Stomach (tissue), 9 donors: ENCODE data around the gene HINFP. TPM values are rescaled to one million over a fixed set of nuclear protein-coding genes. Genes with fewer than 3 reads are reported as not detected.

Experiments used
- DNase-seq, 2 donors: peaks; one replicate each; pipeline versions ENCODE4 v3.0.0 to v3.0.0-alpha.2; 2013 to 2019
- H3K27ac ChIP-seq, 5 donors: fragments of 200-600 bp in 4 of 5; sonication (generic) in 4 of 5; one replicate each; pipeline ENCODE4 v1.5.1; 2013 to 2019; ENCODE audit warnings: mild to moderate bottlenecking in 1 of 5, moderate library complexity in 1 of 5
- H3K27me3 ChIP-seq, 3 donors: fragments of 200-600 bp; sonication (generic); one replicate each; pipeline ENCODE4 v1.5.1; 2017 to 2019; ENCODE audit warnings: mixed run types in 1 of 3
- H3K36me3 ChIP-seq, 4 donors: fragments of 200-600 bp; sonication (generic); 1 replicate in 3 of 4; 2 replicates in 1 of 4; pipeline ENCODE4 v1.5.1; 2016 to 2019
- H3K4me1 ChIP-seq, 4 donors: fragments of 200-600 bp; sonication (generic); one replicate each; pipeline ENCODE4 v1.5.1; 2016 to 2019
- H3K4me3 ChIP-seq, 4 donors: fragments of 200-600 bp; sonication (generic) in 3 of 4; one replicate each; pipeline ENCODE4 v1.5.1; 2016 to 2019; ENCODE audit warnings: mild to moderate bottlenecking in 1 of 4
- H3K9me3 ChIP-seq, 4 donors: fragments of 200-600 bp; sonication (generic); one replicate each; pipeline ENCODE4 v1.5.1; 2016 to 2019
- CTCF ChIP-seq, 7 experiments: fragments of 450-650 bp in 4 of 7; fragments of 200-600 bp in 3 of 7; sonication (generic) in 3 of 7; IDR thresholded peaks; one replicate each; pipeline ENCODE4 v1.5.1; 2016 to 2019; ENCODE audit warnings: antibody characterized with exemption in 7 of 7, control low read depth in 2 of 7, mild to moderate bottlenecking in 1 of 7
- EP300 ChIP-seq: sonication (generic); formaldehyde crosslinking; IDR thresholded peaks from one replicate; pipeline ENCODE4 v1.6.1; 2017; ENCODE audit warnings: antibody characterized with exemption
- POLR2A ChIP-seq, 4 donors: fragments of 450-650 bp; IDR thresholded peaks; one replicate each; pipeline ENCODE4 v1.6.1; 2016; ENCODE audit warnings: antibody characterized with exemption in 4 of 4, control low read depth in 2 of 4, mild to moderate bottlenecking in 1 of 4, moderate library complexity in 1 of 4
- POLR2AphosphoS5 ChIP-seq, 3 donors: sonication (generic); formaldehyde crosslinking; IDR thresholded peaks; one replicate each; pipeline ENCODE4 v1.6.1; 2016; ENCODE audit warnings: antibody characterized with exemption in 3 of 3
- WGBS, 5 donors: extraction: QIAGEN DNeasy Blood & Tissue Kit in 3 of 5; methylation state at CpG; one replicate each; pipeline versions ENCODE4 v1.1.5 to v1.1.7; 2013 to 2018; 5-methylcytosine and 5-hydroxymethylcytosine counted together
- intact Hi-C: fragments of 100-400 bp; cut with DNase I; formaldehyde crosslinking; loops from one replicate; pipeline ENCODE4 v1.15.1; 2023; ENCODE audit warnings: low total_unique reads
- polyA plus RNA-seq, 3 donors: library from polyadenylated mRNA; stranded (reverse); fragments of 200-250 nt; gene quantifications; one replicate each; pipeline ENCODE4 v1.2.3, GENCODE V29; 2013
- total RNA-seq, 5 donors: library from RNA; depleted of rRNA; stranded (reverse); fragments of >200 nt; gene quantifications; one replicate each; pipeline versions ENCODE4 v1.1.0 to v1.2.3, GENCODE V29; 2014 to 2016
- donor health status: healthy with polysubstance abuse.
- donor health status: Bipolar disorder and iron deficiency.
- donor health status: healthy.

The HINFP gene
- total and polyA plus RNA-seq, 8 donors, result 9.2 to 80.8 (median 27.5) TPM

GRCh38 chr11:119154178-119154577 lies 32.8 kb downstream of the HINFP start:
- no peaks in the 10 kb centered on the region for H3K36me3 ChIP-seq
- H3K9me3 ChIP-seq, result no peaks in the 10 kb centered on the region
- no peak overlapping the region for H3K4me3 ChIP-seq
- peaks cover 0 to 26% (median 9%) of the 10 kb centered on the region in 3 donors for H3K27me3 ChIP-seq
- 82 to 92% (median 91%) methylated on average over 4 to 6 of the region's 6 CpGs for WGBS, 5 donors
- peaks cover 6 to 16% (median 11%) of the 10 kb centered on the region in 4 donors for H3K4me1 ChIP-seq
- TF ChIP-seq POLR2AphosphoS5 (IDR thresholded peaks at IDR 0.05) (no peak), POLR2A (IDR thresholded peaks at IDR 0.05) (no peak), EP300 (no peak), CTCF (IDR thresholded peaks at IDR 0.05) (no peak)
- DNase-seq, result no peak
- no peak overlapping the region for H3K27ac ChIP-seq
- intact Hi-C loops, result no loop called here

- Histone ChIP-seq H3K4me3 (no peak overlapping the region), H3K9me3 (no peaks in the 10 kb centered on the region), H3K4me1 (no peaks in the 10 kb centered on the region), H3K27me3 (peaks cover 0 to 8% (median 0%) of the 10 kb centered on the region in 3 donors), H3K27ac (no peak overlapping the region), H3K36me3 (no peaks in the 10 kb centered on the region)
- intact Hi-C loops, result no loop called here
- TF ChIP-seq CTCF (IDR thresholded peaks at IDR 0.05) (no peak), POLR2AphosphoS5 (IDR thresholded peaks at IDR 0.05) (no peak), POLR2A (IDR thresholded peaks at IDR 0.05) (no peak), EP300 (no peak)
- no peak for DNase-seq
- 39 to 51% (median 46%) methylated on average over 7 to 8 of the region's 8 CpGs for WGBS, 5 donors
Observed at GRCh38 chr11:119155733-119156492, 34.5 kb downstream of the HINFP start.

GRCh38 chr11:119156496-119156895 lies 35.1 kb downstream of the HINFP start:
- intact Hi-C loops, result no loop called here
- no peak for DNase-seq
- no peak for TF ChIP-seq EP300
- TF ChIP-seq POLR2A (IDR thresholded peaks at IDR 0.05), result no peak
- TF ChIP-seq CTCF (IDR thresholded peaks at IDR 0.05), result no peak
- TF ChIP-seq POLR2AphosphoS5 (IDR thresholded peaks at IDR 0.05), result no peak
- H3K27ac ChIP-seq, result no peak overlapping the region
- 78 to 86% (median 85%) methylated on average over 4 to 10 of the region's 10 CpGs for WGBS, 5 donors
- H3K4me1 ChIP-seq, result no peaks in the 10 kb centered on the region
- H3K36me3 ChIP-seq, result no peaks in the 10 kb centered on the region
- H3K9me3 ChIP-seq, result no peaks in the 10 kb centered on the region
- peaks cover 0 to 4% (median 0%) of the 10 kb centered on the region in 3 donors for H3K27me3 ChIP-seq
- H3K4me3 ChIP-seq, result no peak overlapping the region

GRCh38 chr11:119157063-119157462 lies 35.7 kb downstream of the HINFP start:
- intact Hi-C loops, result no loop called here

More at GRCh38 chr11:119157063-119157462, 35.7 kb downstream of the HINFP start:
- H3K27ac ChIP-seq, result no peak overlapping the region
- no peaks in the 10 kb centered on the region for H3K4me1 ChIP-seq
- no peaks in the 10 kb centered on the region for H3K9me3 ChIP-seq
- no peak overlapping the region for H3K4me3 ChIP-seq
- H3K27me3 ChIP-seq, result peaks cover 0 to 4% (median 0%) of the 10 kb centered on the region in 3 donors
- H3K36me3 ChIP-seq, result no peaks in the 10 kb centered on the region
- 29 to 48% (median 38%) methylated on average over 3 of the region's 3 CpGs for WGBS, 5 donors
- TF ChIP-seq POLR2AphosphoS5 (IDR thresholded peaks at IDR 0.05) (no peak), POLR2A (IDR thresholded peaks at IDR 0.05) (no peak), EP300 (no peak), CTCF (IDR thresholded peaks at IDR 0.05) (no peak)
- peak; percentile 49 to 56 for DNase-seq
